OCI-LY3 (cell line): ENCODE results near the gene IL4I1.

Experiments
- CTCF ChIP-seq: fragments of 200-600, 300-600 bp; sonication (generic); IDR thresholded peaks from 2 replicates; pipeline ENCODE4 v1.5.1; 2014; ENCODE audit warnings: antibody characterized with exemption, low read length, low read depth
- EZH2phosphoT487 ChIP-seq: fragments of 200-600 bp; shearing (Covaris generic); IDR thresholded peaks from 2 replicates; pipeline ENCODE4 v1.6.1; 2018; ENCODE audit warnings: antibody characterized with exemption, mixed run types, low read depth

DNA sequence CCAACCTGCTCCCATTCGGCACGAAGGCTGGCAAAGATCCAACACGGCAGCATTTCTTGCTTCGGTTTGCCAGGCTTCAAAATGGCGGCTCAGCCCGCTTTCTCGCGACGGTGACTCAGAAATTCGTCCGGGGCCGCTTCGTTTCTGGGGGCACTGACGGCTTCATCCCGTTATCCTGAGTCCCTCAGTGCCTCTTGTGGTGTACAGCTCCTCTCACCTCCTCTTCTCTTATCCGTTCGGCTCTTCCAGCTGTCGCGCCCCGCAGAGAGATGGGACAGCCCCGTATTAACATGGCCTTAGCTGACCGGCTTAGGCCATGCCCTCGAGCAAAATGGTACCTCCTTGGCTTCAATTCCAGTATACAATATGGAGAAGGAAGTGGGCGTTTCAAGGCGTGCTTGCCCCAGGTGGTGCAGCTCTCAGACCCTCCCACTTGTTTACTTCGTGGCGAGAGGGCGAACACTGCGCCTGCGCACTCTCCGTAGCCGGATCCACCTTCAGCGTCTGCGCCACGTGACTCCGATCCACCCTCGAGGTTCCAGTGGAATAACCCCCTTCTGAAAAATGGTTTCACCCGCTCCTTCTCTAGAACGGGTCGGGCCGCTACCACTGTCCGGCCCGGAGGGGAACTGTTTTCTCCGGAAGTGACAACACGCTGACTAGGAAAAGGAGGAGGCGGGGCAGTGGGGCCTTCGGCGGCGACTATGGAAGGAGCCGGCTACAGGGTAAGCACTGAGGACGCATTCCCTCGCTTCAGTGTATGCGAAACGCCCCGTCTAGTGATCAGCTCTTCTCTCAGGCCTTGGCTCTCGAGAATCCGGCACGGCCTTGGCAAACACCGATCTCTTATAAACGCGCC is 19.4 kb downstream of the IL4I1 start, which contains the start of the genes AKT1S1 and TBC1D17:
- no peak for TF ChIP-seq EZH2phosphoT487
- TF ChIP-seq CTCF = no peak
